Tibial nerve (tissue), 4 donors: ENCODE results near the gene USP34.

Experiments used
- EP300 ChIP-seq, 2 donors: sonication (generic); formaldehyde crosslinking; IDR thresholded peaks; one replicate each; pipeline ENCODE4 v1.6.1; 2017; ENCODE audit warnings: antibody characterized with exemption in 2 of 2, mild to moderate bottlenecking in 1 of 2
- TF ChIP-seq, protein P1 (sequence below), 5 experiments: fragments of 200-600 bp in 3 of 5; fragments of 450-650 bp in 2 of 5; sonication (generic) in 3 of 5; IDR thresholded peaks; one replicate each; pipeline ENCODE4 v1.5.1; 2016 to 2019; ENCODE audit warnings: antibody characterized with exemption in 5 of 5, mild to moderate bottlenecking in 3 of 5, moderate library complexity in 2 of 5

GRCh38 chr2:61380056-61380881, 90.6 kb downstream of the USP34 start:
- TF ChIP-seq, protein P1, sequence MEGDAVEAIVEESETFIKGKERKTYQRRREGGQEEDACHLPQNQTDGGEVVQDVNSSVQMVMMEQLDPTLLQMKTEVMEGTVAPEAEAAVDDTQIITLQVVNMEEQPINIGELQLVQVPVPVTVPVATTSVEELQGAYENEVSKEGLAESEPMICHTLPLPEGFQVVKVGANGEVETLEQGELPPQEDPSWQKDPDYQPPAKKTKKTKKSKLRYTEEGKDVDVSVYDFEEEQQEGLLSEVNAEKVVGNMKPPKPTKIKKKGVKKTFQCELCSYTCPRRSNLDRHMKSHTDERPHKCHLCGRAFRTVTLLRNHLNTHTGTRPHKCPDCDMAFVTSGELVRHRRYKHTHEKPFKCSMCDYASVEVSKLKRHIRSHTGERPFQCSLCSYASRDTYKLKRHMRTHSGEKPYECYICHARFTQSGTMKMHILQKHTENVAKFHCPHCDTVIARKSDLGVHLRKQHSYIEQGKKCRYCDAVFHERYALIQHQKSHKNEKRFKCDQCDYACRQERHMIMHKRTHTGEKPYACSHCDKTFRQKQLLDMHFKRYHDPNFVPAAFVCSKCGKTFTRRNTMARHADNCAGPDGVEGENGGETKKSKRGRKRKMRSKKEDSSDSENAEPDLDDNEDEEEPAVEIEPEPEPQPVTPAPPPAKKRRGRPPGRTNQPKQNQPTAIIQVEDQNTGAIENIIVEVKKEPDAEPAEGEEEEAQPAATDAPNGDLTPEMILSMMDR (IDR thresholded peaks at IDR 0.05), result no peak
- no peak for TF ChIP-seq EP300 (IDR thresholded peaks at IDR 0.05)
